GM18505 (cell line): ENCODE data around the gene SLC5A10.

Source experiments
- ATAC-seq: cut with Tn5 transposase; IDR thresholded peaks from one replicate; pipeline ENCODE4 v1.9.1; 2021; ENCODE audit not compliant: unreplicated experiment
- POLR2A ChIP-seq: IDR thresholded peaks from 4 replicates; pipeline ENCODE4 v1.6.1; 2011; ENCODE audit warnings: borderline replicate concordance; ENCODE audit not compliant: insufficient read depth, insufficient read length; ENCODE audit errors: extremely low read depth

The SLC5A10 gene

DNA sequence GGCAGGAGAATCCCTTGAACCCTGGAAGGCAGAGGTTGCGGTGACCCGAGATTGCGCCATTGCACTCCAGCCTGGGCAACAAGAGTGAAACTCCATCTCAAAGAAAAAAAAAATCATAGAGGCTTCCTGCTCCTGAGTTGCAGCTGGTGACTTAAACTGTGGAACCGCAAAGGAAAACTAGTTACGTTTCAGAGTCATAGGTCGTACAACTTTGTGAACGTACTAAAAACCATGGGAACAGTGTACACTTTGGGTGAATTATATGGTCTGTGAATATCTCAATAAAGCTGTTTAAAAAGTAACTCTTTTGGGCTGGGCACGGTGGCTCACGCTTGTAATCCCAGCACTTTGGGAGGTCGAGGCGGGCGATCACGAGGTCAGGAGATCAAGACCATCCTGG, 23.6 kb downstream of the SLC5A10 start:
- no peak for TF ChIP-seq POLR2A
- no peak for ATAC-seq

DNA sequence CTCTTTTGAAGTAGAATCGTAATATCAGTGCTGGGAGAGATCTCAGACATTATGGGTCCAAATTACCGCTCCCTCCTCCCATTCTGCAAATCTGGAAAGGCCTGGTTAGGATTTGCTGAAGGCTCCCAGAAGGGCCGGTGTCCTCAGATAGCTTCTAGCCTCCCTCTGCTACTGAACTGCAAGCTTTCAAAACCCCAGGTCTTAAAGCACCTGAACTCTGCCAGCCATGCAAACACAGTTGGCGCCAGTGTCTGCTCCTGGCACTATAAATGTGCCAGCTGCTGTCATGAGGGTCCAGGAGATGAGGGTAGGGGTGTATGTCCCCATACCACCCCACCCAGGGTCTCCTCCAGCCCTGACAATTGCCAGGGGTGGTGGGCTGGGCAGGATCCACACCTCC, 24.2 kb downstream of the SLC5A10 start:
- ATAC-seq, result no peak
- TF ChIP-seq POLR2A, result no peak

DNA sequence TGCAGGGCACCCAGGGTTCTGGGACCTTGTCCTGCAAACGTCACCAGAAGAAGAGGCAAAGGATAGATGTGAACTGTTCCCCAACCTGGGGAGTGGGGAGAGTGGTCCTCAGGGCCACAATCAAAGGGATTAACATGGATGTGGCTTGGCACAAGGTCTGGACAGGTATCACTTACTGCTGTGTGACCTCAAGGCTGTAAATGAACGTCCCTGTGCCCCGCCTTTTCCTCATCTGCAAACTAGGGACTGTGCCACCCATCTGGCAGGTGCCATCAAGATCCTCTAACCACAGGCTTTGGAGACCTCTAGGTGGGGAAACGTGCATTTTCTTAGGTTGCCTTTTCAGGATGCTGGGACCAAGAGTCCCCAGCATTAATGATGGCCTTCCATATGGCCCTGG, 25.1 kb downstream of the SLC5A10 start:
- ATAC-seq, result no peak

DNA sequence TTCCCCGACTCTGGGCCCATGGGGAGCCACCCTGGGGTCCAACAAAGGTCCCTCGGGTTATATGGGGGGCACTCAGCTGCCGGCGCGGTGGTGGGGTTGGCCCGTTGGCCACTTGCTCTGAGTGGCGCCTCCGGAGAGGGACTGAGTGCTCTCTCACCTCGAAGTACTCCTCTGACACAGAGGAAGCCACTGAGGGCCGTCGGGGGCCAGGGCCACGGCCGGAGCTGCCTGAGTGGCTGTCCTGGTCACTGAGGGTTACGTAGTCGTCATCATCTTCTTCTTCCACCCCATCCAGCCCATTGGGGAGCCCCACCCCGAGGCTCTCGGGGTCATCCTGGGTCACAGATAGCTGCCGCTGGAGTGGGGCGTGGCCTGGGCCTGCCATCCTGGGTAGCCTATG, 25.7 kb downstream of the SLC5A10 start:
- TF ChIP-seq POLR2A, result no peak
- no peak for ATAC-seq

More for the DNA sequence above, 25.1 kb downstream of the SLC5A10 start:
- no peak for TF ChIP-seq POLR2A

DNA sequence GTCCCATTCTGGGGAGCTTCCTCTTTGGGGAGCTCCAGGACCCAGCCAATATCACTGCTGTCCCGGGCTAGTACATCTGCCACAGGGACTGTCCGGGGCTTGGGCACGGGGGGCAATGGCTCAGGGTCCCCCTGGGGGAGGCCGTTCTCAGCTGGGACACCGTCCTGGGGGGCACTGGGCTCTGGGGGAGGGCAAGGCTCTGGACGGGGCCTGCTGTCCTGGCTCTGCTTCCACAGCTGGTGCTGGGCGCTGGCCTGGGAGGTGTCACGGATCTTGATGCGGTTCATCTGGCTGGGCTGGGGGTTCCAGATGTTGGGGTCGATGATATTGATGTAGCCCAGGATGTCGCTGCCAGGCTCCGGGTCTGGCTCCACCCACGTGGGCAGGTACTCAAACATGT, 26.1 kb downstream of the SLC5A10 start:
- no peak for TF ChIP-seq POLR2A

DNA sequence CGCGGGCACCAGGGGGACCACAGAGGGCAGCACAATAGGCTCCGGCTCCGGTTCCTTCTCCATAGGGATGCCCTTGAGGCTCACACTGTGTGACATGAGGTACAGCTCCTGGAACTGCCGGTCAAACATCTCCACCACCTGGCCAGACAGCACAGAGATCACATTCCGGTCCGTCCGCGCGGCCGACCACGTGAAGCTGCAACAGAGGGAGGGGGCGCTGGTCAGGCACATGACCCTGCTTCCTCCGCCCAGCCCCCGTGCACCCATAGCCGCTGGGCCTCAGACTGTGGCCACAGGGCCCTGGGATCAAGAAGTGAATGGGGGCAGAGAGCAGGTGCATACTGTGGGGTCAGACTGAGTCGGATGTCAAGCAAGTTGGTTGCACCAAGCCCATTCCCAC, 26.7 kb downstream of the SLC5A10 start:
- TF ChIP-seq POLR2A, result no peak
- no peak for ATAC-seq

More for the DNA sequence above, 26.1 kb downstream of the SLC5A10 start:
- no peak for ATAC-seq

DNA sequence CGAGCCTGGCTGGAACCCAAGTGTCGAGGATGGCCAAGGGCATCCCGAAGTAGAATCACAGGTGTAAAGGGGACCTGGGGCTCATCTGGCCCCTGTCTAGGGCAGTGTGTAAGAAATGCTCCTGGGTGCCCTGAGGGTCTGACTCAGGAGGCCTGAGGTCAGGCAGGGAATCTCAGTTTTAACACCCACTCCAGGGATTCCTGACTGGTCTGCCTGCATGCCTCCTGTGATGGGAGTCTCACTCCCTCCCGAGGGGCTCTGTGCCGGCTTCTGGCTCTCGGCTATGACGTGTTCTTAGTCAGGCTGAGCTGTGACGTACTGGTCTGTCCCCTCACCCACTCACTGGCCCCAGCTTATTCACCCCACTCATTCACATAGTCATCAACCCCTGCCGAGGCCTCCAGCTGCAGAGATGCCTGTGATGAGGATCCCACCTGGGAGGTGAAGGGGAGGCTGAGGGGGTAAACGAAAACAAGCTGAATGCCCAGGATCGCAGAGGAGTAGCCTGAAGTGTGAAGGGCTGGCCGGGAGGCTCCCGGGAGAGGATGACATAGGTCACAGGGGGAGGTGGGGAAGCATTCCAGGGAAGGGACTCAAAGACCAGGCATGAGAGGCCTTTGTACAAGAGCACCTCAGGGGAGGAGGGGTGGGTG, 28.8 kb downstream of the SLC5A10 start:
- no peak for TF ChIP-seq POLR2A
- ATAC-seq, result no peak

DNA sequence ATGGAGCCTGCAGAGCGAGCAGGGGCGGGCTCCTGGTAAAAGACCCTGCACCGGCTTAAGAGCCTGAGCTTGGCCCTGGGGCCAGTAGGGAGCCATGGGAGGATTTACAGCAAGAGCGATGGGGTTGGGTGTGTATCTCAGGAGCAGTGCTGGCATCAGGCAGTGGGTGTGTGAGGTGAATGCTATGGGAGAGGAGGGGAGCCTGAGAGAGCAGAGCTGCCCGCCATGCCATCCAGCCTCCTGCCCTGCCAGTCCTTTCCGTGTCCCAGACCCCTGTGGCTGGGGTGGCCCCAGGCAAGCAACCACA, 29.3 kb downstream of the SLC5A10 start:
- ATAC-seq, result no peak

DNA sequence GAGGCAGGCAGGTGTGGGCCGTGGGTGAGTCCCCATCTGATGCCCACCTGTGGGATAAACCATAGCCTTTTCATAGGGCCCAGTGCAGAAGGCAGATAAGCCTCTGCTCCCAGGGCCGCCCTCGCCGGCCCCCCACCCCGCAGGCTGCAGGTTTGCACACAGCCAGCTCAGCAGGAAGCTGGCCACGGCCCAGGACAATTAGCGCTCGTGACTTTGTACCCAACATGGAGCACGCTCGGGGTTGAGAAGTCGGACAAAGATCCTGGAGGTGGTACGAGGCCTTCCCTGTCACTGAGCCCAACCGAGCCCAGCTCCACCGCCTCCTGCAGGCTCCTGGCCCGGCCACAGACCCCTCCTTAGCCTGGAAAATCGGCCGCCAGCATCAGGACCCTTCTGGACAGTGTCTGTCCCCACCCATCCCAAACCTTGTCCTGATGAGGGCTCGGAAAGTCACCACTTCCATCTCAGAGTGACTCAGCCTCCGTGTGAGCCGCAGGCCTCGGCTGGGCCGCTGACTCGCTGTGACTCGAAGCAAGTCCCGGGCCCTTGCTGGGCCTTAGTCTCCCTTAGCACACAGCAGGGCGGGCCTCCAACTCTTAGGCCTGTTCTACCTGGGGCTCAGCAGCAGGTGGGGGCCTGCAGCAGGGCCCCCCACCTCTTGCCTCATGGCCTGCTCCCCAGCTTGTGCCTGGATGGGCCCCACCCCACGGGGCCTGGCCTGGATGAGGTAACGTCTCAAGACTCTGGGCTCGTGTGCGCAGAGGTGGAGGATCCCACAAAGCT, 29.9 kb downstream of the SLC5A10 start:
- no peak for ATAC-seq
- TF ChIP-seq POLR2A, result no peak

More for the DNA sequence above, 29.3 kb downstream of the SLC5A10 start:
- no peak for TF ChIP-seq POLR2A

DNA sequence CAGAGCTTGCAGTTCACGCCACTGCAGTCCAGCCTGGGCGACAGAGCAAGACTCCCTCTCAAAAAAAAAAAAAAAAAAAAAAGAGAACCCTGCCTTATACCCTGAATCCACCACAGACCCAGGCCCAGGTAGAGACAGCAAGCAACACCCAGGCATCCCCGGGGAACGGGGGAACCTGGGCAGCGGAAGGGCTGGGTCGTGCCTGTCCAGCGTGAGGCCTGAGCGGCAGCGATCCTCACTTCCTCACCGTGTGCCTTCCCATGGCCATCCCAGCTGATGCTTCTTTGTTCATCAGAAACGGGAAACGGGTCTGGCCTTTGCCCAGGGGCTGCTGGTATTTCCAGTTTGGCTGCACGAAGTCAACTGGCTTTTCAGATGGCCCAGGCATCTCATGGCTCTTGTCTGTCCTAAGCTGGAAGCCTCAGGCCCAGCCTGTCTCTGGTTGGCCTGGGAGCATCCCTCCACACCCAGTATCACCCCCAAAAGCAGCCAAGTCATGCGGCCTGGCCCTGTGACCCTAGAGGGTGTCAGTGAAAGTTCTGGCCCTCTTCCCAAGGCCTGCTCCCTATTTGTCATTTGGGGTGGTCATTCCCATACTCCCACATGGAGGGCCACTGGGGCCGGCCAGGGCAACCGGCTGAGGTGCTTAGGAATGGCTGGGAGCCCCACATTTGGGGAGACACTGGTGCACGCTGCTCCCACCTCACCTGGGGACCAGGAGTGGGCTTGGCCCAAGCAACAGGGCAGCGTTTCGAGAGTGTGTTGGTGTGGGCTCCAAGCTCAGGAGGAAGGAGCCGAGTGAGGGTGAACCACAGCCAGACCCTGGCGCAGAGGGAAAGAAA, 32.5 kb downstream of the SLC5A10 start:
- no peak for ATAC-seq
- no peak for TF ChIP-seq POLR2A

DNA sequence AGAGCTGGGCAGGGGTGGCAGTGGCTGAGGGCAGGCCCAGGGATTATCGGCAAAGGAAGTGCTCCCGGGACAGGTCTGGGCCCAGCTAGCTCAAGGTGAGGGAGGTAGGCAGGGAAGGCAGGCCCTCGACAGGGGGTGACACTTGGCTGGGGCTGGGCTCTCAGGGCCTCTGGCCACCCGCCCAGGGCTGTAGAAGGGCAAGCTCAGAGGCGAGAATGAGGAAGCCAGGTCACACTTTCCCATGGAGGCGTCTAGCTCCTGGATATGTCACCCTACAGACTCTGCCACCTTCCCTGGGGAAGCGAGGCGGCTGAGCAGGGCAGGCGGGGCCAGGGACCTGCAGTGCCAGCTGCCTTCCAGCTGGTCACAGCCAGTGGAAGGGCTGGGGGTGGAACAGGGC, 33.5 kb downstream of the SLC5A10 start:
- no peak for TF ChIP-seq POLR2A

DNA sequence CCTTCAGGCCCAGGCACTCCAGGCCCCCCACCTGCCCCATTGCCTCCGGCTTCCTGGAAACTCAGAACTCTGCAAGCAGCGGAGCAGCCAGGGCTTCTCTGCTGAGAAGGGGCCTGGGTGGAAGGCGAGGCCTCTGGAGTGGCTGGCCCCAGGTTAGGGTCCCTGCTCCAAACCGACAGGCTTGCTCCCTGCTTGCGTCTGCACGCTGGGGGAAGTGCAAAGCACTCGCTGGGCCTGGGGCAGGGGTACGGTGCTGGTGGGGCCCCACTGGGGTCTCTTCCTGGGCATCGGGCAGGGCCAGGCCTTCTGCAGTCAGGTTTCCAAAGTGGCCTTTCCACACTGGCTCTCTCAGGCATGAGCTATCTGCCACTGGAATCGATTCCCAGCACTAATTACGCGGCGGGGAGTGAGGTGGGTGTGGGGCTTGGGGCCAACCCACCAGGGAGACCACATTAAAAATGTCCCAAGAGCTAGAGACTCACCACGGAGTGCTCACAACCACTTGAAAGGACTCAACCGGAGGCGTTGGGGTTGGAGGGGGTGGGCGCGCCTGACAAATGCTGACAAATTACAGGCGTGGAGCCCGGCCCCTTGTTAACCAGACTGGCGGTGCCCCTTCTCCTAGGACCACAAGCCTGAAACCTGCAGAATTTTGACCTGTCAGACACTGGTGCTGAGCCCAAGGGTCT, 34.7 kb downstream of the SLC5A10 start:
- TF ChIP-seq POLR2A, result no peak
- ATAC-seq, result no peak

More for the DNA sequence above, 33.5 kb downstream of the SLC5A10 start:
- no peak for ATAC-seq

DNA sequence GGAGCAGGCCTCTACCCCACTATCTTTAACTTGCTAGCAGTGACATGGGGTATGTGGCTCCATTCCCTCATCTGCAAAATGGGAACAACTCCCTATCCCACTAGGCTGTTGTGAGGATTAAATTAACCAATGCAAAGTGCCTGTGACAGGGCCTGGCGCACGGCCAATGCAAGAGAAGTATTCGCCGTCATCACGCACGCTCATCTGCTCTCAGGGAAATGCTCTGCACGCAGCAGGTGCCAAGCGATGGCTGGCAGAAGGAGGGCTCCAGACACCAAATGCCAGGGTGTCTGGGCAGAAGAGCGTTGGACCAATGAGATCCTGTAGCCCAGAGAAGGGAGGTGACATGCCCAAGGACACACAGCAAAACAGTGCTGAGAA, 35.3 kb downstream of the SLC5A10 start:
- no peak for ATAC-seq
- TF ChIP-seq POLR2A, result no peak
